UCSD-AML1 (cell line): ENCODE data around the gene HADHA.
"Not testable (repeated sequence)": the region's sequence is repeated elsewhere in the genome, so short reads cannot be mapped to it uniquely, and the experiment has no call there.

Experiments
- DNase-seq: peaks from one replicate; lab custom pipeline; 2025; ENCODE audit not compliant: unreplicated experiment; lab: John Stamatoyannopoulos, UW

The HADHA gene

GRCh38 chr2:26176279-26176615 is 68.2 kb downstream of the HADHA start:
- DNase-seq = no peak

- DNase-seq = no peak
Observed at GRCh38 chr2:26175466-26176278, 68.8 kb downstream of the HADHA start.

- no peak for DNase-seq
Observed at GRCh38 chr2:26174691-26175465, 69.6 kb downstream of the HADHA start.

- no peak for DNase-seq
Observed at GRCh38 chr2:26173776-26174482, 70.5 kb downstream of the HADHA start.

GRCh38 chr2:26172871-26173775 is 71.3 kb downstream of the HADHA start, which contains the start of gene GAREM2:
Gene GAREM2 (plus strand): TSS chr2:26173088. CDS start chr2:26173221, 133 bp downstream.
- DNase-seq = no peak

GRCh38 chr2:26172189-26172870 is 72.1 kb downstream of the HADHA start:
- DNase-seq = no peak

GRCh38 chr2:26170795-26171194 is 73.6 kb downstream of the HADHA start:
- no peak for DNase-seq

- no peak for DNase-seq
Observed at GRCh38 chr2:26169681-26170414, 74.6 kb downstream of the HADHA start.

GRCh38 chr2:26169226-26169625 is 75.2 kb downstream of the HADHA start:
- no peak for DNase-seq

GRCh38 chr2:26168785-26169184 is 75.6 kb downstream of the HADHA start:
- no peak for DNase-seq

- DNase-seq = not testable (repeated sequence)
Observed at GRCh38 chr2:26166541-26166940, 77.9 kb downstream of the HADHA start.

- no peak for DNase-seq
Observed at GRCh38 chr2:26165403-26165802, 79.0 kb downstream of the HADHA start.

GRCh38 chr2:26164641-26165211 is 79.7 kb downstream of the HADHA start:
- no peak for DNase-seq

- DNase-seq = no peak
Observed at GRCh38 chr2:26164231-26164630, 80.2 kb downstream of the HADHA start.

GRCh38 chr2:26162963-26163362 is 81.5 kb downstream of the HADHA start:
- no peak for DNase-seq

GRCh38 chr2:26161926-26162325 is 82.5 kb downstream of the HADHA start:
- no peak for DNase-seq

GRCh38 chr2:26157580-26157979 is 86.9 kb downstream of the HADHA start:
- no peak for DNase-seq

GRCh38 chr2:26150243-26150642 is 94.2 kb downstream of the HADHA start:
- no peak for DNase-seq

- no peak for DNase-seq
Observed at GRCh38 chr2:26148501-26148900, 95.9 kb downstream of the HADHA start.
